Measurements from ENCODE around the gene CYGB. TPM values are rescaled to one million over a fixed set of nuclear protein-coding genes. Genes with fewer than 3 reads are reported as not detected.

CYGB gene
- total RNA-seq, 1 donor from 2014 or later = 30.0 TPM

GRCh38 chr17:76548378-76549214, 11.1 kb upstream of the CYGB start:
- intact Hi-C loops (cut with DNase I) = loop anchor here (10.0 kb wide), 1 partner anchor 84 kb away; the partner anchor contains the start of gene AANAT
- no peaks in the 10 kb centered on the region for H3K9me3 ChIP-seq
- H3K36me3 ChIP-seq = no peaks in the 10 kb centered on the region
- TF ChIP-seq POLR2A (IDR thresholded peaks at IDR 0.05) (no peak), POLR2AphosphoS5 (IDR thresholded peaks at IDR 0.05; ENCODE audit: insufficient read depth in 1 of 2, low read depth in 1 of 2) (no peak)
- TF ChIP-seq, protein P1, sequence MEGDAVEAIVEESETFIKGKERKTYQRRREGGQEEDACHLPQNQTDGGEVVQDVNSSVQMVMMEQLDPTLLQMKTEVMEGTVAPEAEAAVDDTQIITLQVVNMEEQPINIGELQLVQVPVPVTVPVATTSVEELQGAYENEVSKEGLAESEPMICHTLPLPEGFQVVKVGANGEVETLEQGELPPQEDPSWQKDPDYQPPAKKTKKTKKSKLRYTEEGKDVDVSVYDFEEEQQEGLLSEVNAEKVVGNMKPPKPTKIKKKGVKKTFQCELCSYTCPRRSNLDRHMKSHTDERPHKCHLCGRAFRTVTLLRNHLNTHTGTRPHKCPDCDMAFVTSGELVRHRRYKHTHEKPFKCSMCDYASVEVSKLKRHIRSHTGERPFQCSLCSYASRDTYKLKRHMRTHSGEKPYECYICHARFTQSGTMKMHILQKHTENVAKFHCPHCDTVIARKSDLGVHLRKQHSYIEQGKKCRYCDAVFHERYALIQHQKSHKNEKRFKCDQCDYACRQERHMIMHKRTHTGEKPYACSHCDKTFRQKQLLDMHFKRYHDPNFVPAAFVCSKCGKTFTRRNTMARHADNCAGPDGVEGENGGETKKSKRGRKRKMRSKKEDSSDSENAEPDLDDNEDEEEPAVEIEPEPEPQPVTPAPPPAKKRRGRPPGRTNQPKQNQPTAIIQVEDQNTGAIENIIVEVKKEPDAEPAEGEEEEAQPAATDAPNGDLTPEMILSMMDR (IDR thresholded peaks at IDR 0.05) = no peak
- H3K27me3 ChIP-seq = no peaks in the 10 kb centered on the region
- no peak overlapping the region for H3K4me3 ChIP-seq
- no peak overlapping the region for H3K27ac ChIP-seq
- no peak for DNase-seq (ENCODE audit: extremely low spot score in 2 of 2)
- peaks cover 48% of the 10 kb centered on the region for H3K4me1 ChIP-seq

GRCh38 chr17:76547642-76548202, 10.2 kb upstream of the CYGB start:
- Histone ChIP-seq H3K27ac (no peak overlapping the region), H3K4me1 (peaks cover 48% of the 10 kb centered on the region), H3K36me3 (no peaks in the 10 kb centered on the region), H3K27me3 (no peaks in the 10 kb centered on the region), H3K9me3 (no peaks in the 10 kb centered on the region), H3K4me3 (no peak overlapping the region)
- intact Hi-C loops (cut with DNase I) = loop anchor here (10.0 kb wide), 1 partner anchor 83 kb away; the partner anchor contains the start of gene AANAT
- no peak for DNase-seq (ENCODE audit: extremely low spot score in 2 of 2)
- TF ChIP-seq, protein P1 (IDR thresholded peaks at IDR 0.05) = no peak
- TF ChIP-seq POLR2A (IDR thresholded peaks at IDR 0.05) = no peak
- no peak for TF ChIP-seq POLR2AphosphoS5 (IDR thresholded peaks at IDR 0.05; ENCODE audit: insufficient read depth in 1 of 2, low read depth in 1 of 2)

DNA sequence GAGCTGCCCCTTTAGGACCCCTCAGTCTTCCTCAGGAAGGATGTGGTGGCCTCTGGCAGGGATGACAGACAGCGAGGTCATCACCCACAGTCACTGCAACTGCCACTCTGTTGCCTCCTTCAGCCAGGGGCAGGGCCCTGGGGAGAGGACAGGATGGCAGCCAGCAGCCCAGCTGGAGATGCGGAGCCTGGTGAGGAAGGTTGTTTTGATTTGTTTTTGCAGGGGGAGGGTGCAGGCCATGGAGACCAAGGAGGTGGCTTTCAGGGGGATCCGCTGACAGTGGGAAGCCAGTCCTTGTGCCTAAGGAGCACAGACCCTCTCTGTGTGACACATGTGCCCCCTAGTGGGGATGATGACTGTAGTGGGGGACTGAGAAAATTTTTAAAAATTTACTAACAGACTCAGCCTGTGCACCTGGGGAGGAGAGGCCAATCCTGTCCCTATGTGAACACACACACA, 9.7 kb upstream of the CYGB start:
- Histone ChIP-seq H3K9me3 (no peaks in the 10 kb centered on the region), H3K27ac (no peak overlapping the region), H3K4me1 (peaks cover 48% of the 10 kb centered on the region), H3K27me3 (no peaks in the 10 kb centered on the region), H3K4me3 (no peak overlapping the region), H3K36me3 (no peaks in the 10 kb centered on the region)
- intact Hi-C loops (cut with DNase I) = loop anchor here (10.0 kb wide), 1 partner anchor 82 kb away; the partner anchor contains the start of gene AANAT
- no peak for DNase-seq (ENCODE audit: extremely low spot score in 2 of 2)
- TF ChIP-seq, protein P1 (IDR thresholded peaks at IDR 0.05) = peak; percentile 55 to 78 (median 76)
- no peak for TF ChIP-seq POLR2A (IDR thresholded peaks at IDR 0.05)
- peak in 1 of 2 donors; percentile 13 for TF ChIP-seq POLR2AphosphoS5 (IDR thresholded peaks at IDR 0.05; ENCODE audit: insufficient read depth in 1 of 2, low read depth in 1 of 2)

DNA sequence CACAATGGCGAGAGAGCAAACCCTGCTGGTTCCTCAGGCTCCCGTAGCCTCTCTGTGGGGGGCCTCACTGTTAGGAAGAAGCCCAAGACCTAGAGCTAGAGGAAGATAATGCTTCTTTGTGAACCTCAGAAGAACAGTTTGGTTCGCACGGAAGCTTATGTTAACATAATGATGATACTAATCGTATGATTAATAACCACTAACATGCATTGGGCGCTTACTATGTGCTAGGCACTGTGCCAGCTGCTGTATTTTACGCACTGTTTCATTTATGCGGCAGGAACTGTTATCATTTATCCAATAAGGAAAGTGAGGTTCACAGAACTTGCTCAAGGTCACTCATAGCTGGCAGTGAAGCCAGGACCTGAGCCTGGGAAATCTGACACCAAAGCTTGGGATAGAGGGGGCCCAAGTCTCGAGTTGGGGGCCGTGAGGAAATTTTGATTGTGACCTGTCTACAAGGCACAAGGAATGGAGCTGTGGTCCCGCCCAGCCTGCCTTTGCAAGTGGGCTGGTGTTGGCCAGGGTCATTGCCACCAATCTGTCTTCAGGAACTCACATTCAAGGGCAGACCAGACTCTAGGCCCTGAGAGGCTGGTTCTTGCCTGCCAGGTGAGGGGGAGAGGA, 9.2 kb upstream of the CYGB start:
- no peaks in the 10 kb centered on the region for H3K36me3 ChIP-seq
- H3K4me3 ChIP-seq = no peak overlapping the region
- H3K27ac ChIP-seq = no peak overlapping the region
- H3K4me1 ChIP-seq = peaks cover 48% of the 10 kb centered on the region
- no peaks in the 10 kb centered on the region for H3K9me3 ChIP-seq
- intact Hi-C loops (cut with DNase I) = loop anchor here (10.0 kb wide), 1 partner anchor 82 kb away; the partner anchor contains the start of gene AANAT
- no peak for TF ChIP-seq POLR2A (IDR thresholded peaks at IDR 0.05)
- no peak for TF ChIP-seq POLR2AphosphoS5 (IDR thresholded peaks at IDR 0.05; ENCODE audit: insufficient read depth in 1 of 2, low read depth in 1 of 2)
- TF ChIP-seq, protein P1 (IDR thresholded peaks at IDR 0.05) = no peak
- no peaks in the 10 kb centered on the region for H3K27me3 ChIP-seq
- DNase-seq (ENCODE audit: extremely low spot score in 2 of 2) = no peak

Data from vagina (tissue), 2 donors.